Endodermal cell (in vitro differentiated cells): Measurements from ENCODE around the gene COA5. TPM values are rescaled to one million over a fixed set of nuclear protein-coding genes. Genes with fewer than 3 reads are reported as not detected.
A peak's percentile ranks its signal among the peaks of the same experiment; 100 is the strongest.

Source experiments
- DNase-seq: peaks from one replicate; pipeline ENCODE4 v3.0.0-alpha.2; 2017
- H3K27ac ChIP-seq: 2 replicates; pipeline ENCODE4 v1.5.1; 2013; ENCODE audit warnings: mild to moderate bottlenecking, low read depth, low read length, moderate library complexity
- H3K27me3 ChIP-seq: 2 replicates; pipeline ENCODE4 v1.6.1; 2013; ENCODE audit warnings: mild to moderate bottlenecking, low read length, moderate library complexity; ENCODE audit not compliant: insufficient read depth, control insufficient read depth, poor library complexity, severe bottlenecking
- H3K36me3 ChIP-seq: 2 replicates; pipeline ENCODE4 v1.7.0; 2013; ENCODE audit warnings: mild to moderate bottlenecking, low read length, moderate library complexity; ENCODE audit not compliant: control insufficient read depth, insufficient read depth
- H3K4me1 ChIP-seq: one replicate; pipeline ENCODE4 v1.7.0; 2013; ENCODE audit warnings: low read length; ENCODE audit not compliant: control insufficient read depth, insufficient read depth
- H3K4me3 ChIP-seq: 2 replicates; pipeline ENCODE4 v1.5.1; 2013; ENCODE audit warnings: mild to moderate bottlenecking, low read length, moderate library complexity
- H3K9ac ChIP-seq: 2 replicates; pipeline ENCODE4 v1.6.1; 2013; ENCODE audit warnings: mild to moderate bottlenecking, low read length, moderate library complexity; ENCODE audit not compliant: poor library complexity, severe bottlenecking; ENCODE audit errors: extremely low read depth
- H3K9me3 ChIP-seq: 2 replicates; pipeline ENCODE4 v1.6.1; 2013; ENCODE audit warnings: mild to moderate bottlenecking, low read length, moderate library complexity; ENCODE audit not compliant: control insufficient read depth
- H3K27ac Mint-ChIP-seq: 2 replicates; pipeline ENCODE4 v1.8.0; 2020; ENCODE audit warnings: mixed read lengths
- H3K27me3 Mint-ChIP-seq: 2 replicates; pipeline ENCODE4 v1.8.0; 2021; ENCODE audit warnings: mild to moderate bottlenecking, mixed read lengths; ENCODE audit not compliant: insufficient read depth
- H3K36me3 Mint-ChIP-seq: 2 replicates; pipeline ENCODE4 v1.8.0; 2020; ENCODE audit warnings: low read depth, mixed read lengths
- H3K4me1 Mint-ChIP-seq: 2 replicates; pipeline ENCODE4 v1.8.0; 2020; ENCODE audit warnings: mixed read lengths
- H3K4me3 Mint-ChIP-seq: 2 replicates; pipeline ENCODE4 v1.8.0; 2020; ENCODE audit warnings: mild to moderate bottlenecking, moderate library complexity, mixed read lengths
- H3K9me3 Mint-ChIP-seq: 2 replicates; pipeline ENCODE4 v1.8.0; 2020; ENCODE audit warnings: mild to moderate bottlenecking, mixed read lengths
- WGBS, 2 experiments: methylation state at CpG; one replicate each; pipeline versions ENCODE4 v1.1.5 to v1.1.7; 2013; ENCODE audit warnings: missing lambda C conversion rate in 2 of 2, mixed read lengths in 1 of 2; ENCODE audit not compliant: insufficient coverage in 1 of 2, insufficient read length in 1 of 2; 5-methylcytosine and 5-hydroxymethylcytosine counted together
- total RNA-seq, 2 donors: library from RNA; stranded (reverse); fragmentation: NEBNext Ultra II Directional in 1 of 2; extraction: Animal tissue kit (Norgen Biotek cat#: 25700) in 1 of 2; gene quantifications; 2 replicates in 1 of 2; 3 replicates in 1 of 2; pipeline ENCODE4 v1.2.1, GENCODE V29; 2021
- TF ChIP-seq, protein P1 (sequence below): fragments of 200-600 bp; sonication (generic); conservative IDR thresholded peaks from 2 replicates; pipeline ENCODE4 v1.5.0; 2021; ENCODE audit warnings: antibody characterized with exemption, mild to moderate bottlenecking

Gene COA5
- total RNA-seq, 2 donors from 2014 or later = 34.1 to 44.9 TPM

DNA sequence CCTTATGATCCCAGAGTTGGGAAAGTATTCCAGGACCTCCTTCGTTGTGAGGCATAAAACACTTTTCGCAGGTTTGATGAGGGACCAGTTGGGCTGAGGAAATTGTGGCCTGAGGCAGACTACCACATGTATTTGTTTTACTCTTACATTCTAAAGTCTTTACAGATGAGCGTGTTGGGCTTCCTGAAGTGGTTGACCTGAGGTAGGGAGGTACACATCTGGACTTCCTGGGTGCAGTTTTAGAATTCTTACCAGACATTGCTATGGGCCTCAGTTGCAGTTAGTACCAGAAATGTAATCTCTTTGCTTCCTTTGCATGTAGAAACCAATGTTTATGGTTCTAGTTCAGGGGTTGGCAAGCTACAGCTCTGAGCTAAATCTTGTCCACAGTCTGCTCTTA, 48.7 kb downstream of the COA5 start:
- no peaks in the 10 kb centered on the region for H3K27me3 ChIP-seq
- no peak overlapping the region for H3K4me3 ChIP-seq
- no peak overlapping the region for H3K27ac ChIP-seq
- H3K27ac Mint-ChIP-seq = peak overlapping the region; percentile 52
- 95 to 100% methylated on average over 2 to 3 of the region's 3 CpGs for WGBS, 2 experiments
- H3K27me3 Mint-ChIP-seq = no peaks in the 10 kb centered on the region
- H3K9me3 Mint-ChIP-seq = no peaks in the 10 kb centered on the region
- H3K4me1 Mint-ChIP-seq = no peaks in the 10 kb centered on the region
- peaks cover 100% of the 10 kb centered on the region for H3K36me3 ChIP-seq
- TF ChIP-seq, protein P1, sequence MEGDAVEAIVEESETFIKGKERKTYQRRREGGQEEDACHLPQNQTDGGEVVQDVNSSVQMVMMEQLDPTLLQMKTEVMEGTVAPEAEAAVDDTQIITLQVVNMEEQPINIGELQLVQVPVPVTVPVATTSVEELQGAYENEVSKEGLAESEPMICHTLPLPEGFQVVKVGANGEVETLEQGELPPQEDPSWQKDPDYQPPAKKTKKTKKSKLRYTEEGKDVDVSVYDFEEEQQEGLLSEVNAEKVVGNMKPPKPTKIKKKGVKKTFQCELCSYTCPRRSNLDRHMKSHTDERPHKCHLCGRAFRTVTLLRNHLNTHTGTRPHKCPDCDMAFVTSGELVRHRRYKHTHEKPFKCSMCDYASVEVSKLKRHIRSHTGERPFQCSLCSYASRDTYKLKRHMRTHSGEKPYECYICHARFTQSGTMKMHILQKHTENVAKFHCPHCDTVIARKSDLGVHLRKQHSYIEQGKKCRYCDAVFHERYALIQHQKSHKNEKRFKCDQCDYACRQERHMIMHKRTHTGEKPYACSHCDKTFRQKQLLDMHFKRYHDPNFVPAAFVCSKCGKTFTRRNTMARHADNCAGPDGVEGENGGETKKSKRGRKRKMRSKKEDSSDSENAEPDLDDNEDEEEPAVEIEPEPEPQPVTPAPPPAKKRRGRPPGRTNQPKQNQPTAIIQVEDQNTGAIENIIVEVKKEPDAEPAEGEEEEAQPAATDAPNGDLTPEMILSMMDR = no peak
- peaks cover 73% of the 10 kb centered on the region for H3K36me3 Mint-ChIP-seq
- no peaks in the 10 kb centered on the region for H3K4me1 ChIP-seq
- H3K9me3 ChIP-seq = no peaks in the 10 kb centered on the region
- no peak overlapping the region for H3K4me3 Mint-ChIP-seq
- no peak overlapping the region for H3K9ac ChIP-seq
- no peak for DNase-seq

DNA sequence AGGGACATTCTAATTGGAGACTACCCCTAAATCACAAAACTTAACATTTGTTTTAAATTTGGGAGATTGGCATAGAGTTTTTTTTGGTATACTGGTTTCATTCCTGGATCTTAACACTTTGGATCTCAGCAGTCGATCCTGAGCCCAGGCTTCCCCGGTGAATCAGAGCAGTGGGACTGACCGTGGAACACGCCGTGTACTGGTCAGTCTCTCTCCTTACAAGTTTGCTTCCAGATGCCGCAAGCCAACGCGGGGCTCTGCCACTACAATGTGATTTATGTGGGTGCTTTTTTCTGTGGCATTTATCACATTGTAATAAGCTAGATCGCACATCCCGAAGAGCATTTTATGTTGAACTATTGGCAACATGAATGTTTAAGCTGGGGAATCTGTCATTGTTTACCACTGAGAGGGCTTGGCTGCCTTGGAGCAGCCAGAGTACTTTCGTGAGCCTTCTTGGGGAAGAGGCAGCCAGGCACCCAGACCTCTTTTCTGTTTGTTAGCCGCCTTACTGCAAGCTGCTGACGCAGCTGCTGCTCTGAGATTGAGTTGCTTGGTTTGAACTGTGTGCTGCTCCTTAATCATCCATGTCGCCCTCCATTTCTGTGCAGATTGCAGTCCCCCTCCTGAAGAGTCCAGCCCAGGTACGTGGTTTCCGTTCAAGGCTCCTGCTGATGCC, 49.3 kb downstream of the COA5 start:
- Histone ChIP-seq H3K27me3 (no peaks in the 10 kb centered on the region), H3K9me3 (no peaks in the 10 kb centered on the region), H3K4me1 (no peaks in the 10 kb centered on the region), H3K4me3 (no peak overlapping the region), H3K27ac (no peak overlapping the region), H3K36me3 (peaks cover 100% of the 10 kb centered on the region), H3K9ac (no peak overlapping the region)
- 94 to 96% methylated on average over 16 of the region's 16 CpGs for WGBS, 2 experiments
- Mint-ChIP-seq H3K9me3 (no peaks in the 10 kb centered on the region), H3K4me1 (no peaks in the 10 kb centered on the region), H3K27ac (peak overlapping the region; percentile 52), H3K27me3 (no peaks in the 10 kb centered on the region), H3K36me3 (peaks cover 73% of the 10 kb centered on the region), H3K4me3 (no peak overlapping the region)
- TF ChIP-seq, protein P1 = no peak
- DNase-seq = no peak

DNA sequence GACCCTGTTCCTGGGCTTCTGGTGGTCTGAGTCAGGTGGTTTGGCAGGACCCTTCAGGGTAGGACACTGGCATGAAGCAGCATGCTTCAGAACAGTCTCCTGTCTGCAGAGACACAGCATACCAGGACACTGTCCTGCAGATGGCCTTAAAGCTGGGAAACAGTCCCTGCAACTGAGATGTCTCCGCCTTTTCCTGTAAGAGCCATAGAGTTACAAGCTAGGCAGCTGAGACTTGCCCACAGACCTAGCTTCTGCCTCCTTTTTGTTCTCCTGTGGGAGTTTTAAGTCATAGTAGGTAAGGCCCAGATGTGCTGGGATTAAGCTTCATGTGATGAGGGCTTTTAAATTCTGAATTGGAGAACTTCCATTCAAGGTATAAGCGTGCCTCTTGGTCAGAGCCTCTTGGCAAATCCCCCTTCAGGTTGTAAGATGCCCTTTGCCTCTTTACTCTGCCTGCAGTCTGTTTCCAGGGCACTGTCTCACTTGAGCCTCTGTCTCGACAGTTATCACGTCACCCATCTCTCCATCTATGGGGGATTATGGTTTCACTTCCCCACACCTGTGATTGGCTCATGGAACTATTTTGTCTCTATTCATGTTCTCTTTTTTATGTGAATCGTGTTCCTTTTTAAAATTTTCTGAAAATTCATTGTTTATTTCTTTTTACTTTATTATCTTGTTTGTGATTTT, 51.8 kb downstream of the COA5 start:
- Mint-ChIP-seq H3K4me1 (no peaks in the 10 kb centered on the region), H3K36me3 (peaks cover 85% of the 10 kb centered on the region), H3K27ac (no peak overlapping the region), H3K9me3 (no peaks in the 10 kb centered on the region), H3K4me3 (no peak overlapping the region), H3K27me3 (no peaks in the 10 kb centered on the region)
- TF ChIP-seq, protein P1 = no peak
- Histone ChIP-seq H3K36me3 (peaks cover 99% of the 10 kb centered on the region), H3K9me3 (no peaks in the 10 kb centered on the region), H3K4me3 (no peak overlapping the region), H3K27ac (no peak overlapping the region), H3K4me1 (no peaks in the 10 kb centered on the region), H3K9ac (no peak overlapping the region), H3K27me3 (no peaks in the 10 kb centered on the region)
- WGBS, 2 experiments = 96 to 100% methylated on average over 4 of the region's 5 CpGs
- DNase-seq = no peak
